ENCODE data around the gene TMED1. TPM values are rescaled to one million over a fixed set of nuclear protein-coding genes. Genes with fewer than 3 reads are reported as not detected.

Gene TMED1
- polyA plus RNA-seq, 1 donor from 2014 or later = 20.2 TPM

DNA sequence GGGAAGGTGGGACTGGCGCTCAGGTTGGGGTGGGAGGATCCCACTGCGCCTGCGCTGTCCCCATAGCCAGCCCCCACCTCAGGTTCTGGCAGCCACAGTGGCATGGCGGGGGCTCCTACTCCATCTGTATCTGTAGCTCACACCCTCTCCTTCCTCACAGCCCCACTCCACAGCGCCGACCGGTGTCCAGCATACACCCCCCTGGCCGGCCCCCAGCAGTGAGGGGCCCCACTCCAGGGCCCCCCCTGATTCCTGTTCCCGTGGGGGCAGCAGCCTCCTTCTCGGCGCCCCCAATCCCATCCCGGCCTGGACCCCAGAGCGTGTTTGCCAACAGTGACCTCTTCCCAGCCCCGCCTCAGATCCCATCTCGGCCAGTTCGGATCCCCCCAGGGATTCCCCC, 6.0 kb downstream of the TMED1 start:
- no peak overlapping the region for H3K27ac ChIP-seq (ENCODE audit: low read length)
- H3K36me3 ChIP-seq (ENCODE audit: insufficient read depth, low read length) = no peaks in the 10 kb centered on the region
- H3K9me3 ChIP-seq (ENCODE audit: low read length) = no peaks in the 10 kb centered on the region
- TF ChIP-seq EP300 (conservative IDR thresholded peaks at IDR 0.05; ENCODE audit: poor library complexity, severe bottlenecking) (no peak), REST (IDR thresholded peaks at IDR 0.05; ENCODE audit: borderline replicate concordance) (no peak), EZH2 (IDR thresholded peaks at IDR 0.05; ENCODE audit: borderline replicate concordance, insufficient read depth, low read length, poor library complexity, severe bottlenecking) (no peak), RAD21 (conservative IDR thresholded peaks at IDR 0.05) (no peak), SMC3 (conservative IDR thresholded peaks at IDR 0.05; ENCODE audit: poor library complexity) (no peak), MXI1 (conservative IDR thresholded peaks at IDR 0.05; ENCODE audit: poor library complexity, severe bottlenecking) (no peak), TAF1 (IDR thresholded peaks at IDR 0.05; ENCODE audit: low read depth) (no peak), POLR2AphosphoS5 (IDR thresholded peaks at IDR 0.05) (no peak)
- TF ChIP-seq, protein P1, sequence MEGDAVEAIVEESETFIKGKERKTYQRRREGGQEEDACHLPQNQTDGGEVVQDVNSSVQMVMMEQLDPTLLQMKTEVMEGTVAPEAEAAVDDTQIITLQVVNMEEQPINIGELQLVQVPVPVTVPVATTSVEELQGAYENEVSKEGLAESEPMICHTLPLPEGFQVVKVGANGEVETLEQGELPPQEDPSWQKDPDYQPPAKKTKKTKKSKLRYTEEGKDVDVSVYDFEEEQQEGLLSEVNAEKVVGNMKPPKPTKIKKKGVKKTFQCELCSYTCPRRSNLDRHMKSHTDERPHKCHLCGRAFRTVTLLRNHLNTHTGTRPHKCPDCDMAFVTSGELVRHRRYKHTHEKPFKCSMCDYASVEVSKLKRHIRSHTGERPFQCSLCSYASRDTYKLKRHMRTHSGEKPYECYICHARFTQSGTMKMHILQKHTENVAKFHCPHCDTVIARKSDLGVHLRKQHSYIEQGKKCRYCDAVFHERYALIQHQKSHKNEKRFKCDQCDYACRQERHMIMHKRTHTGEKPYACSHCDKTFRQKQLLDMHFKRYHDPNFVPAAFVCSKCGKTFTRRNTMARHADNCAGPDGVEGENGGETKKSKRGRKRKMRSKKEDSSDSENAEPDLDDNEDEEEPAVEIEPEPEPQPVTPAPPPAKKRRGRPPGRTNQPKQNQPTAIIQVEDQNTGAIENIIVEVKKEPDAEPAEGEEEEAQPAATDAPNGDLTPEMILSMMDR (IDR thresholded peaks at IDR 0.05; ENCODE audit: poor library complexity, severe bottlenecking) = no peak
- no peak overlapping the region for H3K4me2 ChIP-seq (ENCODE audit: low read length)
- H4K20me1 ChIP-seq (ENCODE audit: insufficient read depth) = no peaks in the 10 kb centered on the region
- no peaks in the 10 kb centered on the region for H3F3A ChIP-seq (ENCODE audit: insufficient read depth, low read length, poor library complexity, severe bottlenecking)
- no peak overlapping the region for H3K9ac ChIP-seq (ENCODE audit: low read length)
- no peaks in the 10 kb centered on the region for H3K27me3 ChIP-seq (ENCODE audit: insufficient read depth, low read depth, low read length)
- H3K79me2 ChIP-seq (replicated peaks; ENCODE audit: insufficient read depth, low read length) = no peaks in the 10 kb centered on the region
- H3K4me3 ChIP-seq (ENCODE audit: low read length) = no peak overlapping the region
- no peak overlapping the region for H2AFZ ChIP-seq (ENCODE audit: low read depth, low read length)
- no peaks in the 10 kb centered on the region for H3K9me2 ChIP-seq (ENCODE audit: insufficient read depth, low read length)

- Histone ChIP-seq H3K9me3 (ENCODE audit: low read length) (no peaks in the 10 kb centered on the region), H3K79me2 (replicated peaks; ENCODE audit: insufficient read depth, low read length) (no peaks in the 10 kb centered on the region), H3K36me3 (ENCODE audit: insufficient read depth, low read length) (no peaks in the 10 kb centered on the region), H3F3A (ENCODE audit: insufficient read depth, low read length, poor library complexity, severe bottlenecking) (no peaks in the 10 kb centered on the region), H3K9ac (ENCODE audit: low read length) (no peak overlapping the region), H4K20me1 (ENCODE audit: insufficient read depth) (no peaks in the 10 kb centered on the region), H3K4me3 (ENCODE audit: low read length) (no peak overlapping the region), H3K27ac (ENCODE audit: low read length) (no peak overlapping the region), H3K9me2 (ENCODE audit: insufficient read depth, low read length) (no peaks in the 10 kb centered on the region), H2AFZ (ENCODE audit: low read depth, low read length) (no peak overlapping the region), H3K27me3 (ENCODE audit: insufficient read depth, low read depth, low read length) (no peaks in the 10 kb centered on the region), H3K4me2 (ENCODE audit: low read length) (no peak overlapping the region)
- no peak for TF ChIP-seq RAD21 (conservative IDR thresholded peaks at IDR 0.05)
- TF ChIP-seq REST (IDR thresholded peaks at IDR 0.05; ENCODE audit: borderline replicate concordance) = no peak
- TF ChIP-seq EZH2 (IDR thresholded peaks at IDR 0.05; ENCODE audit: borderline replicate concordance, insufficient read depth, low read length, poor library complexity, severe bottlenecking) = no peak
- no peak for TF ChIP-seq EP300 (conservative IDR thresholded peaks at IDR 0.05; ENCODE audit: poor library complexity, severe bottlenecking)
- no peak for TF ChIP-seq TAF1 (IDR thresholded peaks at IDR 0.05; ENCODE audit: low read depth)
- TF ChIP-seq MXI1 (conservative IDR thresholded peaks at IDR 0.05; ENCODE audit: poor library complexity, severe bottlenecking) = no peak
- no peak for TF ChIP-seq POLR2AphosphoS5 (IDR thresholded peaks at IDR 0.05)
- TF ChIP-seq, protein P1 (IDR thresholded peaks at IDR 0.05; ENCODE audit: poor library complexity, severe bottlenecking) = no peak
- TF ChIP-seq SMC3 (conservative IDR thresholded peaks at IDR 0.05; ENCODE audit: poor library complexity) = no peak
Observed at GRCh38 chr19:10828981-10829821, 6.8 kb downstream of the TMED1 start.
